ENCODE data around the gene ITGBL1. TPM values are rescaled to one million over a fixed set of nuclear protein-coding genes. Genes with fewer than 3 reads are reported as not detected.

ITGBL1 gene
- total and polyA plus RNA-seq, 2 of the 8 experiments (the other 6 are each of a cell fraction or from before 2014, with no cell fraction given): not detected

Other genes with a start within 250 kb of the ITGBL1 start
- gene NALCN, start 36.2 kb upstream of the ITGBL1 start, total RNA-seq (2021; fragmentation: NEBNext Ultra II Directional; extraction: Animal tissue kit (Norgen Biotek cat#: 25700)): 0.54 TPM in 2 replicates
- gene NALCN, start 36.2 kb upstream of the ITGBL1 start, polyA plus RNA-seq (2011; rRNA removed): 0.13 and 0.26 TPM in 2 replicates